WTC11 (cell line): ENCODE measurements around the gene FA2H.

Experiments used
- ESRRA ChIP-seq: sonication (generic); formaldehyde crosslinking; IDR thresholded peaks from 2 replicates; pipeline ENCODE4 v1.8.1; 2022; ENCODE audit warnings: mild to moderate bottlenecking, missing genetic modification reagents, borderline replicate concordance
- TP53 ChIP-seq: sonication (generic); formaldehyde crosslinking; IDR thresholded peaks from 2 replicates; pipeline ENCODE4 v1.8.1; 2023; ENCODE audit warnings: mild to moderate bottlenecking, missing genetic modification reagents
- TF ChIP-seq, protein P1 (sequence below): sonication (generic); formaldehyde crosslinking; IDR thresholded peaks from 2 replicates; pipeline ENCODE4 v1.8.0; 2022; ENCODE audit warnings: mild to moderate bottlenecking, missing genetic modification reagents

GRCh38 chr16:74699666-74700065 is 75.0 kb downstream of the FA2H start:
- TF ChIP-seq TP53 (CRISPR knock-in tag) (no peak), ESRRA (CRISPR knock-in tag) (no peak)
- TF ChIP-seq, protein P1, sequence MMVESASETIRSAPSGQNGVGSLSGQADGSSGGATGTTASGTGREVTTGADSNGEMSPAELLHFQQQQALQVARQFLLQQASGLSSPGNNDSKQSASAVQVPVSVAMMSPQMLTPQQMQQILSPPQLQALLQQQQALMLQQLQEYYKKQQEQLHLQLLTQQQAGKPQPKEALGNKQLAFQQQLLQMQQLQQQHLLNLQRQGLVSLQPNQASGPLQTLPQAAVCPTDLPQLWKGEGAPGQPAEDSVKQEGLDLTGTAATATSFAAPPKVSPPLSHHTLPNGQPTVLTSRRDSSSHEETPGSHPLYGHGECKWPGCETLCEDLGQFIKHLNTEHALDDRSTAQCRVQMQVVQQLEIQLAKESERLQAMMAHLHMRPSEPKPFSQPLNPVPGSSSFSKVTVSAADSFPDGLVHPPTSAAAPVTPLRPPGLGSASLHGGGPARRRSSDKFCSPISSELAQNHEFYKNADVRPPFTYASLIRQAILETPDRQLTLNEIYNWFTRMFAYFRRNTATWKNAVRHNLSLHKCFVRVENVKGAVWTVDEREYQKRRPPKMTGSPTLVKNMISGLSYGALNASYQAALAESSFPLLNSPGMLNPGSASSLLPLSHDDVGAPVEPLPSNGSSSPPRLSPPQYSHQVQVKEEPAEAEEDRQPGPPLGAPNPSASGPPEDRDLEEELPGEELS (CRISPR knock-in tag) = no peak
